Hepatocyte (in vitro differentiated cells): Measurements from ENCODE around the gene SPATC1L. TPM values are rescaled to one million over a fixed set of nuclear protein-coding genes. Genes with fewer than 3 reads are reported as not detected.

Experiments used
- DNase-seq: peaks from one replicate; pipeline ENCODE4 v3.0.0-alpha.2; 2016; ENCODE audit warnings: low spot score
- H2AFZ ChIP-seq: fragments of 200-600 bp; sonication (generic); 2 replicates; pipeline ENCODE4 v1.6.0; 2016; ENCODE audit warnings: antibody characterized with exemption, mild to moderate bottlenecking
- H3K27ac ChIP-seq: fragments of 200-600 bp; sonication (generic); 2 replicates; pipeline ENCODE4 v1.5.1; 2016; ENCODE audit warnings: mild to moderate bottlenecking
- H3K27me3 ChIP-seq: fragments of 200-600 bp; sonication (generic); 2 replicates; pipeline ENCODE4 v1.6.1; 2016
- H3K36me3 ChIP-seq: fragments of 200-600 bp; sonication (generic); replicated peaks from 2 replicates; pipeline ENCODE4 v1.5.1; 2016; ENCODE audit warnings: low read depth; ENCODE audit not compliant: insufficient read depth
- H3K4me1 ChIP-seq: fragments of 200-600 bp; sonication (generic); 2 replicates; pipeline ENCODE4 v1.5.1; 2016; ENCODE audit warnings: mild to moderate bottlenecking, moderate library complexity; ENCODE audit not compliant: insufficient read depth
- H3K4me2 ChIP-seq: fragments of 200-600 bp; sonication (generic); 2 replicates; pipeline ENCODE4 v1.6.0; 2016
- H3K4me3 ChIP-seq: fragments of 200-600 bp; sonication (generic); 2 replicates; pipeline ENCODE4 v1.5.1; 2016; ENCODE audit warnings: mild to moderate bottlenecking
- H3K79me2 ChIP-seq: fragments of 200-600 bp; sonication (generic); 2 replicates; pipeline ENCODE4 v1.6.0; 2017; ENCODE audit warnings: mild to moderate bottlenecking
- H3K9me2 ChIP-seq: fragments of 200-600 bp; sonication (generic); replicated peaks from 2 replicates; pipeline ENCODE4 v1.6.0; 2017; ENCODE audit warnings: mild to moderate bottlenecking; ENCODE audit not compliant: insufficient read depth
- H3K9me3 ChIP-seq: fragments of 200-600 bp; sonication (generic); 2 replicates; pipeline ENCODE4 v1.5.1; 2016; ENCODE audit warnings: low read depth, mild to moderate bottlenecking
- H4K20me1 ChIP-seq: fragments of 200-600 bp; sonication (generic); 2 replicates; pipeline ENCODE4 v1.6.0; 2016; ENCODE audit warnings: mild to moderate bottlenecking; ENCODE audit not compliant: insufficient read depth, poor library complexity, severe bottlenecking
- CTCF ChIP-seq: fragments of 200-600 bp; sonication (generic); IDR thresholded peaks from 2 replicates; pipeline ENCODE4 v1.5.1; 2016; ENCODE audit warnings: antibody characterized with exemption, mild to moderate bottlenecking; ENCODE audit not compliant: poor library complexity
- EZH2 ChIP-seq: fragments of 200-600 bp; sonication (generic); IDR thresholded peaks from 2 replicates; pipeline ENCODE4 v1.6.1; 2016; ENCODE audit warnings: antibody characterized with exemption, mild to moderate bottlenecking, borderline replicate concordance
- EZH2phosphoT487 ChIP-seq: fragments of 200-600 bp; sonication (generic); IDR thresholded peaks from one replicate; pipeline ENCODE4 v1.6.1; 2018; ENCODE audit warnings: antibody characterized with exemption, mild to moderate bottlenecking, low read depth, moderate library complexity; ENCODE audit not compliant: unreplicated experiment, severe bottlenecking
- WGBS: methylation state at CpG from one replicate; pipeline ENCODE4 v1.1.6; 2016; ENCODE audit warnings: low lambda C conversion rate; ENCODE audit errors: missing lambda C conversion rate; 5-methylcytosine and 5-hydroxymethylcytosine counted together
- polyA plus RNA-seq: library from polyadenylated mRNA; unstranded; fragments of >200 nt; fragmentation: Nextera tagmentation; extraction: Ambion mirVana; gene quantifications from 2 replicates; pipeline ENCODE4 v1.2.1, GENCODE V29; 2016
- total RNA-seq: library from RNA; depleted of rRNA; stranded (reverse); fragments of >200 nt; gene quantifications from 2 replicates; pipeline ENCODE4 v1.2.3, GENCODE V29; 2014

SPATC1L gene
- total and polyA plus RNA-seq, 2 experiments from 2014 or later = 10.1 to 24.2 TPM

GRCh38 chr21:46139686-46140085, 44.6 kb downstream of the SPATC1L start:
- Histone ChIP-seq H3K4me1 (peaks cover 8% of the 10 kb centered on the region), H3K9me2 (no peaks in the 10 kb centered on the region), H4K20me1 (no peaks in the 10 kb centered on the region), H3K4me3 (no peak overlapping the region), H3K27ac (no peak overlapping the region), H2AFZ (no peak overlapping the region), H3K9me3 (no peaks in the 10 kb centered on the region), H3K79me2 (no peaks in the 10 kb centered on the region), H3K36me3 (no peaks in the 10 kb centered on the region), H3K27me3 (no peaks in the 10 kb centered on the region), H3K4me2 (no peak overlapping the region)
- no peak for TF ChIP-seq EZH2phosphoT487
- no peak for TF ChIP-seq CTCF
- no peak for TF ChIP-seq EZH2
- WGBS = 87% methylated on average over 15 of the region's 15 CpGs
- DNase-seq = no peak

GRCh38 chr21:46138383-46138970, 45.8 kb downstream of the SPATC1L start:
- Histone ChIP-seq H3K9me3 (no peaks in the 10 kb centered on the region), H3K79me2 (no peaks in the 10 kb centered on the region), H3K9me2 (no peaks in the 10 kb centered on the region), H3K4me1 (peaks cover 6% of the 10 kb centered on the region), H3K27me3 (no peaks in the 10 kb centered on the region), H3K4me2 (no peak overlapping the region), H3K36me3 (no peaks in the 10 kb centered on the region), H2AFZ (no peak overlapping the region), H3K4me3 (no peak overlapping the region), H4K20me1 (no peaks in the 10 kb centered on the region), H3K27ac (no peak overlapping the region)
- TF ChIP-seq CTCF (no peak), EZH2 (no peak), EZH2phosphoT487 (no peak)
- DNase-seq = no peak
- 94% methylated on average over 27 of the region's 28 CpGs for WGBS

GRCh38 chr21:46137908-46138307, 46.4 kb downstream of the SPATC1L start:
- Histone ChIP-seq H3K4me3 (no peak overlapping the region), H3K79me2 (no peaks in the 10 kb centered on the region), H3K36me3 (no peaks in the 10 kb centered on the region), H3K9me2 (no peaks in the 10 kb centered on the region), H3K4me2 (no peak overlapping the region), H3K27ac (no peak overlapping the region), H3K4me1 (peaks cover under 1% of the 10 kb centered on the region), H2AFZ (no peak overlapping the region), H4K20me1 (no peaks in the 10 kb centered on the region), H3K9me3 (no peaks in the 10 kb centered on the region), H3K27me3 (no peaks in the 10 kb centered on the region)
- DNase-seq = no peak
- WGBS = over 99% methylated on average over 7 of the region's 7 CpGs
- no peak for TF ChIP-seq EZH2
- TF ChIP-seq EZH2phosphoT487 = no peak
- TF ChIP-seq CTCF = no peak
